ENCODE data around the gene TAL2. TPM values are rescaled to one million over a fixed set of nuclear protein-coding genes. Genes with fewer than 3 reads are reported as not detected.

Gene TAL2
- total RNA-seq, 1 donor from 2014 or later, result not detected

- H3K4me3 ChIP-seq, result no peak overlapping the region
- TF ChIP-seq CTCF (IDR thresholded peaks at IDR 0.05), result no peak
- no peak for DNase-seq
- H3K4me1 ChIP-seq, result no peaks in the 10 kb centered on the region
- no peaks in the 10 kb centered on the region for H3K9me3 ChIP-seq
- H3K27me3 ChIP-seq (ENCODE audit: low read depth), result no peaks in the 10 kb centered on the region
- ATAC-seq, result no peak
- no peaks in the 10 kb centered on the region for H3K36me3 ChIP-seq
- no peak overlapping the region for H3K27ac ChIP-seq
- intact Hi-C loops (cut with DNase I), result no loop called here
Measured at GRCh38 chr9:105708405-105708804, 46.1 kb downstream of the TAL2 start.

- Histone ChIP-seq H3K27ac (no peak overlapping the region), H3K4me1 (no peaks in the 10 kb centered on the region), H3K36me3 (no peaks in the 10 kb centered on the region), H3K27me3 (ENCODE audit: low read depth) (no peaks in the 10 kb centered on the region), H3K4me3 (no peak overlapping the region), H3K9me3 (no peaks in the 10 kb centered on the region)
- TF ChIP-seq CTCF (IDR thresholded peaks at IDR 0.05), result no peak
- ATAC-seq, result no peak
- no peak for DNase-seq
- intact Hi-C loops (cut with DNase I), result no loop called here
Measured at GRCh38 chr9:105710638-105711037, 48.4 kb downstream of the TAL2 start.

- intact Hi-C loops (cut with DNase I), result no loop called here
Measured at GRCh38 chr9:105711867-105712266, 49.6 kb downstream of the TAL2 start.

GRCh38 chr9:105712297-105712696 lies 50.0 kb downstream of the TAL2 start:
- no peak overlapping the region for H3K4me3 ChIP-seq
- intact Hi-C loops (cut with DNase I), result no loop called here
- no peaks in the 10 kb centered on the region for H3K4me1 ChIP-seq
- no peaks in the 10 kb centered on the region for H3K27me3 ChIP-seq (ENCODE audit: low read depth)
- H3K36me3 ChIP-seq, result no peaks in the 10 kb centered on the region
- H3K9me3 ChIP-seq, result no peaks in the 10 kb centered on the region
- no peak for ATAC-seq
- H3K27ac ChIP-seq, result no peak overlapping the region
- TF ChIP-seq CTCF (IDR thresholded peaks at IDR 0.05), result no peak
- DNase-seq, result no peak

More at GRCh38 chr9:105711867-105712266, 49.6 kb downstream of the TAL2 start:
- DNase-seq (no peak), ATAC-seq (no peak)
- Histone ChIP-seq H3K9me3 (no peaks in the 10 kb centered on the region), H3K36me3 (no peaks in the 10 kb centered on the region), H3K4me1 (no peaks in the 10 kb centered on the region), H3K27ac (no peak overlapping the region), H3K4me3 (no peak overlapping the region), H3K27me3 (ENCODE audit: low read depth) (no peaks in the 10 kb centered on the region)
- no peak for TF ChIP-seq CTCF (IDR thresholded peaks at IDR 0.05)

Other genes starting within 250 kb of the TAL2 start
- 7.2 TPM for gene FSD1L, start 214.4 kb upstream of the TAL2 start, total RNA-seq
- gene FKTN, start 104.3 kb upstream of the TAL2 start, total RNA-seq, result 14.6 TPM
- 10.9 TPM for gene TMEM38B, start 32.1 kb downstream of the TAL2 start, total RNA-seq